Spinal cord (tissue), 10 donors: ENCODE results near the gene NECTIN4. TPM values are rescaled to one million over a fixed set of nuclear protein-coding genes. Genes with fewer than 3 reads are reported as not detected.

Experiments
- DNase-seq, 6 donors: peaks; one replicate each; pipeline versions ENCODE4 v3.0.0 to v3.0.0-alpha.2; 2013 to 2015; ENCODE audit warnings: low spot score in 6 of 6, low read depth in 4 of 6
- H3K27ac ChIP-seq: one replicate; pipeline ENCODE4 v1.5.1; 2013; ENCODE audit warnings: low read depth, low read length, control low read depth
- H3K27me3 ChIP-seq: one replicate; pipeline ENCODE4 v1.6.1; 2013; ENCODE audit warnings: low read length; ENCODE audit not compliant: control insufficient read depth, insufficient read depth
- H3K36me3 ChIP-seq: one replicate; pipeline ENCODE4 v1.6.1; 2013; ENCODE audit warnings: low read length; ENCODE audit not compliant: control insufficient read depth, insufficient read depth
- H3K4me1 ChIP-seq: one replicate; pipeline ENCODE4 v1.6.1; 2013; ENCODE audit warnings: low read length; ENCODE audit not compliant: control insufficient read depth, insufficient read depth
- H3K4me3 ChIP-seq: one replicate; pipeline ENCODE4 v1.5.1; 2013; ENCODE audit warnings: low read depth, low read length, control low read depth
- H3K9me3 ChIP-seq: one replicate; pipeline ENCODE4 v1.6.1; 2013; ENCODE audit warnings: low read length; ENCODE audit not compliant: control insufficient read depth, insufficient read depth
- WGBS: methylation state at CpG from one replicate; pipeline ENCODE4 v1.1.5; 2013; ENCODE audit warnings: missing lambda C conversion rate; ENCODE audit not compliant: insufficient coverage; 5-methylcytosine and 5-hydroxymethylcytosine counted together
- polyA plus RNA-seq, 2 donors: library from polyadenylated mRNA; unstranded; fragments of 120-200 nt; gene quantifications; one replicate each; pipeline ENCODE4 v1.2.1, GENCODE V29; 2013; ENCODE audit not compliant: insufficient read length in 2 of 2
- total RNA-seq, 2 donors: library from RNA; depleted of rRNA in 1 of 2; stranded (reverse); fragments of 120-200 nt in 1 of 2; fragments of >200 nt in 1 of 2; gene quantifications; one replicate each; pipeline versions ENCODE4 v1.2.3 to v1.2.4, GENCODE V29; 2013 to 2014
- donor health status: healthy.

The NECTIN4 gene
- total and polyA plus RNA-seq, 4 donors = 0.06 to 0.15 TPM; not detected in 2

DNA sequence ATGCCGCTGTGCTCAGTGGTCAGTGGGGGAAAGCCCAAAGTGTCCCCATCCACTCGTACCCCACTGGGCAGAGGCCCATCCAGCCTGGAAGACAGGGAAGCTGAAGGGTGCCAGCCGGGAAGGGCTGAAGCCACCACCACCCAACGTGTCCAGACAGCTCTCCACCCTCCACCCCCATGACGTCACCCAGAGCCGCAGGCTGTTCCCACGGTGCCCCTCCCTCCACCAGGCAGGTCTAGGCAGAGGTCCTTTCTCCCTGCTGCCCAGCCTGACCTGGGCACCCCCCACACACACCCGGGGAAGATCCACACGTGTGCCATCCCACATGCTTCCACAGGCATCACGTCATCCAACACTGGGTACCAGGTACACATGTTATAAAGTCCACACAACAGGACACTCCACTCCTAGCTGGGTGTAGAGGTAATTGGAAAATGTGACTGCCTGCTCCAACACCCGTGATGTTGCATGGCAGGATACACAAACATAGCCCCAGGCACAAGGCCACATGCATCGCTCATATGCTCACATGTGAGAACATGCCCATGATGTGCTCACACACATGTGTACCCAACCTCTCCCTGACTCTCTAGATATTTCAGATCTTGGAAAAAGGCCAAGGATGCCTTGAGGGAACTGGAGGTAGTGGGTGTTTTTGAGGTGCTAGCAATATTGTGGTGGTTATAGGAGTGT lies 14.5 kb downstream of the NECTIN4 start:
- no peaks in the 10 kb centered on the region for H3K27me3 ChIP-seq
- DNase-seq = no peak
- 87% methylated on average over 9 of the region's 12 CpGs for WGBS
- H3K27ac ChIP-seq = no peak overlapping the region
- H3K4me3 ChIP-seq = no peak overlapping the region
- H3K36me3 ChIP-seq = no peaks in the 10 kb centered on the region
- no peaks in the 10 kb centered on the region for H3K9me3 ChIP-seq
- no peaks in the 10 kb centered on the region for H3K4me1 ChIP-seq

DNA sequence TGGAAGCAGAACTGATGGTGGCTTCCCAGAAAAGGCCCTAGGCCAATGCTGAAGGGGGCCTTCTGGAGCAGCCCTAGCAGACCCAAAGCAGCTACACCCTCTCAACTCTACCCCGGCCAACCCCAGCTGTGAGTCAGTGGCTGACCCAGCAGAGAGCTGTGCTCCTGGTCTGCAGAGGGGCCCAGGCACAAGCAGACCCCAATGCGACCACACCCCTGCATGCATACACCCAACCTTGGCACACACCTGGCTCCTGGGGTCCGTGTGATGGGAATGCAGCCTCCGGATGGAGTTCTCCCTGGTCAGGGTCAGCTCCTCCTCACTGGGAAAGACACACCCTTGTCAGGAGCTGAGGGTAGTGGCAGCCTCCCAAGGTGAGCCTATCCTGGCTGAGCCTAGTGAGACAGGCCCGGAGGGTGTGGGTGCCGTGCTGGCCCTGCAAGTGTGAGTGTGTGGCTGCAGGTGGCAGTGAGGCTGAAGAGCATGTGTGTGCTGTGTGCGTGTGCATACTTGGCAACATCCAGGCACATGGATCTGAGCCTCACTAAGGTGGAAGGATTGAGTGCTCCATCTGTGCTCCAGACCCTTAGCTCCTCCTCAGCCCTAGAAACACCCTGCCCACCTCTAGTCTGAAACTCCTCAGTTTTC lies 15.8 kb downstream of the NECTIN4 start:
- Histone ChIP-seq H3K27me3 (no peaks in the 10 kb centered on the region), H3K27ac (no peak overlapping the region), H3K4me1 (no peaks in the 10 kb centered on the region), H3K4me3 (no peak overlapping the region), H3K9me3 (no peaks in the 10 kb centered on the region), H3K36me3 (no peaks in the 10 kb centered on the region)
- DNase-seq = no peak
- WGBS = 90% methylated on average over 5 of the region's 7 CpGs

GRCh38 chr1:161072751-161073449 lies 16.5 kb downstream of the NECTIN4 start:
- Histone ChIP-seq H3K4me3 (no peak overlapping the region), H3K4me1 (no peaks in the 10 kb centered on the region), H3K27ac (no peak overlapping the region), H3K27me3 (no peaks in the 10 kb centered on the region), H3K36me3 (no peaks in the 10 kb centered on the region), H3K9me3 (no peaks in the 10 kb centered on the region)
- DNase-seq = no peak
- WGBS = 62% methylated on average over 19 of the region's 19 CpGs

GRCh38 chr1:161071886-161072371 lies 17.4 kb downstream of the NECTIN4 start:
- no peaks in the 10 kb centered on the region for H3K27me3 ChIP-seq
- no peaks in the 10 kb centered on the region for H3K36me3 ChIP-seq
- 78% methylated on average over 9 of the region's 9 CpGs for WGBS
- H3K27ac ChIP-seq = no peak overlapping the region
- H3K4me1 ChIP-seq = no peaks in the 10 kb centered on the region
- H3K9me3 ChIP-seq = no peaks in the 10 kb centered on the region
- DNase-seq = peak in 1 of 6 donors; percentile 11
- no peak overlapping the region for H3K4me3 ChIP-seq

DNA sequence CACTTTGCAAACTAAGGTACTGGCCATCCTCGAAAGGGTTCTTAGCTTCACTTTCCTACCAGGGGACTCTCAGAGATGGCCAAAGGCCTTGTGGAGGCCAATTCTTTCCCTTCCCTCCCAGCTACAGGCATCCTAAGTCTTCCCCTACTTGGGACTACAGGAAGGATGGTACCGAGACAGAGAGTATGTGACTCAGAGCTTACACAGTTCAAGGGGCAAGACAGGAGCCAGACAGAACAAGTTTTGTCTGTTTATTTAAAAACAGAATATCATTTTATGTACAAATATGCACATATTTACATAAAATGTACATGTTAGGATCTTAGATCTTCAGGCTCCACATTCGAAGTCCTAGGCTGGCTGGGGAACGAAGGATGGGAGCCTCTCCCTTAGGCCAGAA lies 18.6 kb downstream of the NECTIN4 start:
- H3K4me3 ChIP-seq = no peak overlapping the region
- H3K9me3 ChIP-seq = no peaks in the 10 kb centered on the region
- no peaks in the 10 kb centered on the region for H3K36me3 ChIP-seq
- H3K4me1 ChIP-seq = no peaks in the 10 kb centered on the region
- no peak overlapping the region for H3K27ac ChIP-seq
- H3K27me3 ChIP-seq = no peaks in the 10 kb centered on the region
- 80% methylated on average over 3 of the region's 4 CpGs for whole genome bisulfite sequencing
- no peak for DNase-seq

GRCh38 chr1:161069731-161070270 lies 19.6 kb downstream of the NECTIN4 start, which contains the start of gene ARHGAP30:
Gene ARHGAP30, minus strand, starts transcription at chr1:161069891. Its CDS starts 267 bp downstream, at chr1:161069624.
- no peaks in the 10 kb centered on the region for H3K9me3 ChIP-seq
- peak in 1 of 6 donors; percentile 12 for DNase-seq
- H3K27ac ChIP-seq = no peak within 1 kb of the TSS
- peak within 1 kb of the TSS; percentile 0 for H3K4me3 ChIP-seq
- H3K36me3 ChIP-seq = no peaks in the 10 kb centered on the region
- no peaks in the 10 kb centered on the region for H3K4me1 ChIP-seq
- H3K27me3 ChIP-seq = no peaks in the 10 kb centered on the region
- WGBS = 64% methylated on average over 5 of the region's 9 CpGs

DNA sequence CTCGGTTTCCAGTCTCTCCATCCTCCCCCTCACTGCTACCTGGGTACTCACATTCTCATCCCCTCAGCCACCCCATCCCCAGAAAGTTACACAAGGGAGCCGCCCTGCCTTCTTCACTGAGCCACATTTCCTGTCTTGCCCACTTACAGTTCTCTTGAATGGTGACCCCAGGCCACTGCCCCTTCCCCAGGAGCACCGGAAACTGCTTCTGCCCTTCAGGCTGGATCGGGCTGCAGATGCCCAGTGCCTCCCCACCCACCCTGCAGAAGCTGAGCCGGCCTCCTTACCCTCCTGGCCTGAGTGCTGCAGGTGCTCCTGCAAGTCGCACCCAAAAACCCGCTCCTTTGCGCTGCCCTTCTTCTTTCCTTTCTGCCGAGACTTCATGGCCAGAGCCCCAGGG lies 20.1 kb downstream of the NECTIN4 start:
- peak overlapping the region; percentile 0 for H3K4me3 ChIP-seq
- H3K4me1 ChIP-seq = no peaks in the 10 kb centered on the region
- no peaks in the 10 kb centered on the region for H3K36me3 ChIP-seq
- no peak overlapping the region for H3K27ac ChIP-seq
- no peaks in the 10 kb centered on the region for H3K27me3 ChIP-seq
- WGBS = 76% methylated on average over 8 of the region's 9 CpGs
- no peaks in the 10 kb centered on the region for H3K9me3 ChIP-seq
- DNase-seq = no peak

DNA sequence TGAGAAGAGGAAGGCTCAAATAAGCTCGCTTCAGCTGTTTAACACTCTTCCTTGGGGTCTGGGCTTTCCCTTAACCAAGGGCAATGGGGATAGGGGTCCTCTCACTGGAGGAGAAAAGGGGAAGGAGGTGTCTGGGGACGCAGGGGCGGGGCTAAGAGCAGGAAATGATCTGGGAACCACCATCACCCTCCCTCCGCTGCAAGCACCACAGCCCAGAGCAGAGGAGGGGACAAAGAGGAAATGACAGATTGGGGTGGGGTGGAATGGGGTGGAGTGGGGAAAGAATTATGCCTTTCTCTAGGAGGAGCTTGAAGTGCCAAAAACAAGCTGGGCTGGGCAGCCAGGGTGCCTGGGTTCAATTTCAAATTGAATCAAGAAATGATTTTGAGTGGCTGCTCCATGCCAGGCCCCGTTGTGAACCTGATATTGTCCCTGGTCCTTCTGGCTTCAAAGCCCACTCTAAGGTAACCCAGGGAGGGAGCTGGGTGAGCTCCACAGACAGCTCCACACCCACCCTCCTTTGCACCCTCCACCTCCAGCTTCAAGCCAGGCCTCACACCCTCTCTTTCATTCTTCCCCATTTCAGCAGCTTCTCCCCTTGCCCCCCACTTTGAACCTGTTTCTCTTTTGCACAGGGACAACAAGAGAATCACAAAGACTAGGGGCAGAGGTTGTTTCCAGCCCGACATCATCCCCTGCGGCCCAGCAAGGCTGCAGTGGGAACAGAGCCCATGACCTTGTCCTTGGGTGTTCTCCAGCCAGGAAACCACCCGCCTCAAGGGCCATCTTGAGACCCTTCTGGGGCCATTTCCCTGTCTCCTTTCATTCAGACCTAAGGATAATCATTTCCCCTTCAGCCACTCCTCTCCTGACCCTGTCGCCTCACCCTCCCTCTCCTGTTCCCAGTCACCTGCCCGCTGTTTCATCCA lies 20.8 kb downstream of the NECTIN4 start:
- Histone ChIP-seq H3K27ac (no peak overlapping the region), H3K27me3 (no peaks in the 10 kb centered on the region), H3K4me1 (no peaks in the 10 kb centered on the region), H3K36me3 (no peaks in the 10 kb centered on the region), H3K4me3 (peak overlapping the region; percentile 0), H3K9me3 (no peaks in the 10 kb centered on the region)
- no peak for DNase-seq
- 86% methylated on average over 6 of the region's 10 CpGs for WGBS

DNA sequence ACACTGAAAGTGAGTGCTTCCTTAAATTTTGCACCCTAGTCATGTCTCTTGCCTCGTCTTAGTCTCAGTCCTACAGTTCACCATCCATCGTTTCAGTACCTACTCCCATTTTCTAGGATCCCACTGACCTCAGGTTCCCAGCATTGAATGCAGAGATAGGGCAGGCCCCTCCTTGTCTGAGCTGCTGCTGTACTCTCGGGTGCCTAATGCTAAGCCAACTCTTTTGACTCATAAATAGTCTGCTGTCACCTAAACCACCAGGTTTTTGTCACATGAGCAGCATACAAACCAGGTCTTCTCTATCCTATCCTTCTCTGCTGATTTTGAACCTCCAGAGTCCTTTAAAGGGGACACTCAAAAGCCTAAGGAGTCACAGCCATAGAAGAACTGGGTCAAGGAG lies 22.7 kb downstream of the NECTIN4 start:
- Histone ChIP-seq H3K4me1 (no peaks in the 10 kb centered on the region), H3K9me3 (no peaks in the 10 kb centered on the region), H3K4me3 (no peak overlapping the region), H3K27ac (no peak overlapping the region), H3K27me3 (no peaks in the 10 kb centered on the region), H3K36me3 (no peaks in the 10 kb centered on the region)
- WGBS = 78% methylated on average over 3 of the region's 3 CpGs
- no peak for DNase-seq
